Measurements from ENCODE around the gene SH3RF1. TPM values are rescaled to one million over a fixed set of nuclear protein-coding genes. Genes with fewer than 3 reads are reported as not detected.

SH3RF1 gene
- total RNA-seq, 3 donors from 2014 or later (not counting 1 experiment from before 2014, with no cell fraction given), result 0.54 to 2.4 (median 1.6) TPM

DNA sequence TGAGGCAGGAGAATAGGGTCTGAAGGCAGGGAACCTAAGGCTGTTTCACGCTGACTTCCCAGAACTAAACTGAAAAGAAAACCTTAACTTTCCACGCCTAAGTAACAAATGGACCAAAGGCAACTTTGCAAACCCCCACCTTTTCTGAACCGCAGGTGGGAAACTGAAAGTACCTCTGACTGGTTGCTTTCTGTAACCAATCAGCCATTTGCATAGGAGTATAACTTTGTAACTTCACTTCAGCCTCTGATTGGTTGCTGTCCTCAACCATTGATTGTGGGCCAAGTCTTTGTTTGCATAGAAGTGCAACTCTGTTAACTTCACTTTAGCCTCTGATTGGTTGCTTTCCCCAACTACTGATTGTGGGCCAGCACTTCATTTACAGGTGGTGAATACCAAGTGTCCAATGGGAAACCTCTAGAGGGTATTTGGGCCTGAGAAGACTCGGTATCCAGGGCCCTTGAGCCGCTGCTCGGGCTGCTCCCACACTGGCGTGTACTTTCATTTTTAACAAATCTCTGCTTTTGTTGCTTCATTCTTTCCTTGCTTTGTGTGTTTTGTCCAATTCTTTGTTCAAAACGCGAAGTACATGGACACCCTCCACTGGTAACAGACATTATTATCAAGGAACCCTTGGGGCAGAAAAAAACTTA, 139.1 kb downstream of the SH3RF1 start:
- ATAC-seq (no peak), DNase-seq (no peak)
- H3K9me3 ChIP-seq (ENCODE audit: control insufficient read depth, insufficient read depth, low read length), result no peaks in the 10 kb centered on the region
- intact Hi-C loops (cut with micrococcal nuclease), result no loop called here
- Mint-ChIP-seq H3K4me3 (no peak overlapping the region), H3K27ac (no peak overlapping the region), H3K4me1 (no peaks in the 10 kb centered on the region), H3K27me3 (ENCODE audit: low read depth in 2 of 2) (no peaks in the 10 kb centered on the region), H3K9me3 (no peaks in the 10 kb centered on the region), H3K36me3 (no peaks in the 10 kb centered on the region)
- H3K36me3 ChIP-seq (ENCODE audit: control insufficient read depth, insufficient read depth, low read length), result no peaks in the 10 kb centered on the region
- TF ChIP-seq, protein P1, sequence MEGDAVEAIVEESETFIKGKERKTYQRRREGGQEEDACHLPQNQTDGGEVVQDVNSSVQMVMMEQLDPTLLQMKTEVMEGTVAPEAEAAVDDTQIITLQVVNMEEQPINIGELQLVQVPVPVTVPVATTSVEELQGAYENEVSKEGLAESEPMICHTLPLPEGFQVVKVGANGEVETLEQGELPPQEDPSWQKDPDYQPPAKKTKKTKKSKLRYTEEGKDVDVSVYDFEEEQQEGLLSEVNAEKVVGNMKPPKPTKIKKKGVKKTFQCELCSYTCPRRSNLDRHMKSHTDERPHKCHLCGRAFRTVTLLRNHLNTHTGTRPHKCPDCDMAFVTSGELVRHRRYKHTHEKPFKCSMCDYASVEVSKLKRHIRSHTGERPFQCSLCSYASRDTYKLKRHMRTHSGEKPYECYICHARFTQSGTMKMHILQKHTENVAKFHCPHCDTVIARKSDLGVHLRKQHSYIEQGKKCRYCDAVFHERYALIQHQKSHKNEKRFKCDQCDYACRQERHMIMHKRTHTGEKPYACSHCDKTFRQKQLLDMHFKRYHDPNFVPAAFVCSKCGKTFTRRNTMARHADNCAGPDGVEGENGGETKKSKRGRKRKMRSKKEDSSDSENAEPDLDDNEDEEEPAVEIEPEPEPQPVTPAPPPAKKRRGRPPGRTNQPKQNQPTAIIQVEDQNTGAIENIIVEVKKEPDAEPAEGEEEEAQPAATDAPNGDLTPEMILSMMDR (IDR thresholded peaks at IDR 0.05), result no peak
- H3K4me3 ChIP-seq (ENCODE audit: low read length), result no peak overlapping the region
- H3K27ac ChIP-seq (ENCODE audit: low read length), result no peak overlapping the region
- no peaks in the 10 kb centered on the region for H3K4me1 ChIP-seq (ENCODE audit: control insufficient read depth, insufficient read depth, low read length)
- H3K27me3 ChIP-seq (ENCODE audit: control insufficient read depth, insufficient read depth, low read length), result no peaks in the 10 kb centered on the region
- WGBS (ENCODE audit: insufficient coverage), result 95% methylated on average over 9 of the region's 9 CpGs

DNA sequence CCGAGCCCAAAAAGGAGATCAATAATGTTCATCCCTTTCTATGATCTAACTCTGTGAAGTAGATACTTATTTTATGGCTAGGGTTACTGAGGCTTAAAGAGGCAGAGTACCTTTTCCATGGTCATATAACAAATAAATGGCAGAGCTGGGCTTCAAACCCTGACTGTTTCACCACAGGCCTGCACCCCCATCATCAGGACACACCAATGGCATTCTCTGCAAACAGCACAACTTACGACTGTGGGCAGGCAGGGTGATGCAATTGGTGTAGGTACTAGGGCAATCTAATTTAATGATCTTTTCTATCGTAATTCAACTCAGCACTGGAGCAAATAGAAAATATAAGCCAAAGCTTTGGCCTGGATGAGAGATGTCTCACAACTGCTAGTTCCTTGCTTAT, 141.9 kb downstream of the SH3RF1 start:
- intact Hi-C loops (cut with micrococcal nuclease), result no loop called here
- no peak for ATAC-seq
- H3K36me3 ChIP-seq (ENCODE audit: control insufficient read depth, insufficient read depth, low read length), result no peaks in the 10 kb centered on the region
- H3K27me3 ChIP-seq (ENCODE audit: control insufficient read depth, insufficient read depth, low read length), result no peaks in the 10 kb centered on the region
- H3K27me3 Mint-ChIP-seq (ENCODE audit: low read depth in 2 of 2), result no peaks in the 10 kb centered on the region
- no peaks in the 10 kb centered on the region for H3K9me3 Mint-ChIP-seq
- no peak overlapping the region for H3K27ac ChIP-seq (ENCODE audit: low read length)
- no peak overlapping the region for H3K4me3 ChIP-seq (ENCODE audit: low read length)
- no peaks in the 10 kb centered on the region for H3K4me1 Mint-ChIP-seq
- no peak overlapping the region for H3K4me3 Mint-ChIP-seq
- H3K36me3 Mint-ChIP-seq, result no peaks in the 10 kb centered on the region
- 93% methylated on average over 3 of the region's 3 CpGs for WGBS (ENCODE audit: insufficient coverage)
- TF ChIP-seq, protein P1 (IDR thresholded peaks at IDR 0.05), result no peak
- no peaks in the 10 kb centered on the region for H3K9me3 ChIP-seq (ENCODE audit: control insufficient read depth, insufficient read depth, low read length)
- DNase-seq, result no peak
- no peaks in the 10 kb centered on the region for H3K4me1 ChIP-seq (ENCODE audit: control insufficient read depth, insufficient read depth, low read length)
- no peak overlapping the region for H3K27ac Mint-ChIP-seq

- ATAC-seq (no peak), DNase-seq (no peak)
- intact Hi-C loops (cut with micrococcal nuclease), result no loop called here
- Histone ChIP-seq H3K9me3 (ENCODE audit: control insufficient read depth, insufficient read depth, low read length) (no peaks in the 10 kb centered on the region), H3K27ac (ENCODE audit: low read length) (no peak overlapping the region), H3K27me3 (ENCODE audit: control insufficient read depth, insufficient read depth, low read length) (no peaks in the 10 kb centered on the region), H3K4me1 (ENCODE audit: control insufficient read depth, insufficient read depth, low read length) (no peaks in the 10 kb centered on the region), H3K4me3 (ENCODE audit: low read length) (no peak overlapping the region), H3K36me3 (ENCODE audit: control insufficient read depth, insufficient read depth, low read length) (no peaks in the 10 kb centered on the region)
- Mint-ChIP-seq H3K4me3 (no peak overlapping the region), H3K27me3 (ENCODE audit: low read depth in 2 of 2) (no peaks in the 10 kb centered on the region), H3K4me1 (no peaks in the 10 kb centered on the region), H3K36me3 (no peaks in the 10 kb centered on the region), H3K27ac (no peak overlapping the region), H3K9me3 (no peaks in the 10 kb centered on the region)
- TF ChIP-seq, protein P1 (IDR thresholded peaks at IDR 0.05), result no peak
- WGBS (ENCODE audit: insufficient coverage), result 100% methylated on average over 1 of the region's 1 CpG
These were observed 143.4 kb downstream of the SH3RF1 start for GRCh38 chr4:169127314-169127713.

- no peak overlapping the region for H3K27ac Mint-ChIP-seq
- WGBS (ENCODE audit: insufficient coverage), result 92% methylated on average over 2 of the region's 2 CpGs
These were observed 146.1 kb downstream of the SH3RF1 start for GRCh38 chr4:169124661-169125060.

More at GRCh38 chr4:169124661-169125060, 146.1 kb downstream of the SH3RF1 start:
- H3K36me3 ChIP-seq (ENCODE audit: control insufficient read depth, insufficient read depth, low read length), result no peaks in the 10 kb centered on the region
- Mint-ChIP-seq H3K4me1 (no peaks in the 10 kb centered on the region), H3K27me3 (ENCODE audit: low read depth in 2 of 2) (no peaks in the 10 kb centered on the region), H3K4me3 (no peak overlapping the region), H3K36me3 (no peaks in the 10 kb centered on the region), H3K9me3 (no peaks in the 10 kb centered on the region)
- H3K27ac ChIP-seq (ENCODE audit: low read length), result no peak overlapping the region
- TF ChIP-seq, protein P1 (IDR thresholded peaks at IDR 0.05), result no peak
- H3K9me3 ChIP-seq (ENCODE audit: control insufficient read depth, insufficient read depth, low read length), result no peaks in the 10 kb centered on the region
- DNase-seq (no peak), ATAC-seq (no peak)
- H3K27me3 ChIP-seq (ENCODE audit: control insufficient read depth, insufficient read depth, low read length), result no peaks in the 10 kb centered on the region
- no peaks in the 10 kb centered on the region for H3K4me1 ChIP-seq (ENCODE audit: control insufficient read depth, insufficient read depth, low read length)
- intact Hi-C loops (cut with micrococcal nuclease), result no loop called here
- H3K4me3 ChIP-seq (ENCODE audit: low read length), result no peak overlapping the region
